Measurements from ENCODE around the gene ZNF581. TPM values are rescaled to one million over a fixed set of nuclear protein-coding genes. Genes with fewer than 3 reads are reported as not detected.
A peak's percentile ranks its signal among the peaks of the same experiment; 100 is the strongest.

Gene ZNF581
- total RNA-seq, 4 donors from 2014 or later, result 16.3 to 27.1 (median 20.2) TPM

- Histone ChIP-seq H3K9me3 (no peaks in the 10 kb centered on the region), H3K4me1 (peaks cover 65% of the 10 kb centered on the region), H3K36me3 (peaks cover 54% of the 10 kb centered on the region), H3K4me3 (peak overlapping the region; percentile 91), H3K27ac (no peak overlapping the region), H3K27me3 (no peaks in the 10 kb centered on the region)
- TF ChIP-seq POLR2AphosphoS5 (IDR thresholded peaks at IDR 0.05) (no peak), EP300 (IDR thresholded peaks at IDR 0.05) (no peak), POLR2A (IDR thresholded peaks at IDR 0.05) (no peak), CTCF (IDR thresholded peaks at IDR 0.05) (no peak)
- 79% methylated on average over 7 of the region's 7 CpGs for WGBS
- DNase-seq (ENCODE audit: low spot score in 2 of 2), result no peak
Measured at GRCh38 chr19:55676889-55677505, 33.5 kb downstream of the ZNF581 start.

DNA sequence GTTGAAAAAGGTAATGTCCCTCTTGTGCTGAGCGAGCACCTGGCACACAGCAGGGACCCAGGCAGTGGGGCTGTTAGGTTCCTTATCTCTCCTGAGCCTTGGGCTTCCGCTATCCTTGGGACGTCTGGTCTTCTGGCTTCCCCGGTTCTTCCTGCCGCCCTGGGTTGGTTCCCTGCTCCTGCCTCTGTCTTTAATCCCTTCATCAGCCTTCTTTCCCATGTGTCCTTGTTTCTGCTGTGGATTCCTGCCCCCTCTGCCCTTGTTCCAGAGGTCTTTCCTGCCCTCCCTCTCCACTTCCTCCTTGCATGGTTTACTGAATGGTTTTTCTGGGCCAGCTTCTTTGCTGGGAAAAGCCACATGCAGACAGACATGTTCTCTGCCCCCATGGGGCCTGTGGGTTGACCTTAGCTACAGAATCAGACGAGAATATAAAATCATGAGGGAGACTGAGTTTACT lies 34.2 kb downstream of the ZNF581 start:
- H3K27ac ChIP-seq, result no peak overlapping the region
- H3K36me3 ChIP-seq, result peaks cover 55% of the 10 kb centered on the region
- no peak overlapping the region for H3K4me3 ChIP-seq
- H3K27me3 ChIP-seq, result no peaks in the 10 kb centered on the region
- DNase-seq (ENCODE audit: low spot score in 2 of 2), result no peak
- H3K9me3 ChIP-seq, result no peaks in the 10 kb centered on the region
- 66% methylated on average over 6 of the region's 6 CpGs for WGBS
- H3K4me1 ChIP-seq, result peaks cover 65% of the 10 kb centered on the region
- TF ChIP-seq POLR2AphosphoS5 (IDR thresholded peaks at IDR 0.05) (no peak), CTCF (IDR thresholded peaks at IDR 0.05) (no peak), POLR2A (IDR thresholded peaks at IDR 0.05) (no peak), EP300 (IDR thresholded peaks at IDR 0.05) (no peak)

DNA sequence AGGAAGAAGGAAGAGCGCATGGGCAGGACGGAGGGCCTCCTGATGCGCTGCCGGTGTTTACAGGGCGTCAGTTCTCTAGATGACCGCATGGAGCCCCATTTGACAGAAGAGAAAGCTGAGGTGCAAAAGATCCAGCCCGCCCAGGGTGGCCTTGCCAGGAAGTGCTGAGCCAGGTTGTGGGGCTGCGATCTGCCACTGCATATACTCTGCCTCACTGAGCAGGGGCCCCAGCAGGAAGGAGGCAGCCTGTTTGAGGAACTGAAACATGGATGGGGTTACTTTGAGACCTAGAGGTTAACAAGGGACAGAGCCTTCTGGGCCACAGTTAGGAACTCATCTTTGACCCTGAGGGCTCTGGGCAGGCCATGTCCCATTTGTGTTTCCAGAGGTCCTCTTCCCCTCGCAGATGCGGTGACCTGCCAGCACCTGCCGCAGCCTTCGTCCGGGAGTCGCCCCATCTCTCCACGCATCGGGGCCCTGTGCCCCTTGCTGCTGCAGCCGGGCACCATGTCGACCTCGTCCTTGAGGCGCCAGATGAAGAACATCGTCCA lies 34.7 kb downstream of the ZNF581 start:
- H3K4me3 ChIP-seq, result no peak overlapping the region
- no peak overlapping the region for H3K27ac ChIP-seq
- H3K36me3 ChIP-seq, result peaks cover 54% of the 10 kb centered on the region
- DNase-seq (ENCODE audit: low spot score in 2 of 2), result no peak
- no peaks in the 10 kb centered on the region for H3K9me3 ChIP-seq
- TF ChIP-seq POLR2A (IDR thresholded peaks at IDR 0.05) (no peak), CTCF (IDR thresholded peaks at IDR 0.05) (no peak), POLR2AphosphoS5 (IDR thresholded peaks at IDR 0.05) (no peak), EP300 (IDR thresholded peaks at IDR 0.05) (no peak)
- peaks cover 65% of the 10 kb centered on the region for H3K4me1 ChIP-seq
- no peaks in the 10 kb centered on the region for H3K27me3 ChIP-seq
- WGBS, result 89% methylated on average over 13 of the region's 21 CpGs

DNA sequence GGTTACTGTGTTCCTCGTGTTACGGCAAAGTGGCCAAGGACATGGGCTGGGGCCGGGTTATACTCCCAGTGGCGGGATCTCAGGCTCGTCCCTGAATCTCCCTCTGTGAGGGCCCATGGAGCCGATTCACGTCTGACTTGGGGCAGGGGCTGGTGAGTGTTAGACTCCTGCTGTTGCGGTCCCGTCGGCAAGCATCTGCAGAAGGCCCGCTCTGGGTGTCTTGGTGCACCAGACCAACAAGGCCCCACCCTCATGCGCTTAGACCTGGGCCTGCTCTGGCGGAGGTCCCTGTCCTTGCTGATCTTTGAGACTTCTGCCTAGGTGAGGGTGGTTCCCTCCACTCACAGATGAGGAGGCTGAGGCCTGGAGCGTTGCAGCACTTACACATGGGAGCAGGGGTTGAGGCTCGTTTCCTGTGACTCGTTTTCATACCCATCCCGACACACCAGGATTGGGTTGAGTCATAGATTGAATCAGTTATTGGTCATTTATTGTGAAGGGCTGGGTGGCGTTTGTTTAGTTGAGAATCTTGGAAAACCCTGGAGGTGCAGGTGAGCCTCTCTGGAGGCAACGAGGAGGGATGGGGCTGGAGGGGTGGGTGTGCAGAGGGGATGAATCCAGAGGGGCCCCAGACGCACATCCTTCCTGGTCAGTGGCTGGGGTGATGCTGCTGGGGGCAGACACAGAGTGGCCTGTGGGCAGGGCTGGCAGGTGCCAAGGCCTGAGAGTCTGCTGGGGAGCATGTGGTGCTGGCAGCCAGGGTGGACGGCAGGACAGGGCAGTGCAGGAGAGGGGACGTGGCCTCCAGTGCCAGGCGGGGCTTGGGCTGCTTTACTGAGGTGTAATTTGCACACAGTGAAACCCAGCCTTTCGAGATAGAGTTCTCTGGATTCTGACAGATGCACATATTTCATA lies 36.2 kb downstream of the ZNF581 start:
- H3K9me3 ChIP-seq, result no peaks in the 10 kb centered on the region
- no peak for DNase-seq (ENCODE audit: low spot score in 2 of 2)
- peaks cover 59% of the 10 kb centered on the region for H3K4me1 ChIP-seq
- H3K4me3 ChIP-seq, result no peak overlapping the region
- H3K27ac ChIP-seq, result no peak overlapping the region
- 84% methylated on average over 16 of the region's 24 CpGs for WGBS
- no peaks in the 10 kb centered on the region for H3K27me3 ChIP-seq
- peaks cover 57% of the 10 kb centered on the region for H3K36me3 ChIP-seq
- TF ChIP-seq EP300 (IDR thresholded peaks at IDR 0.05) (no peak), POLR2A (IDR thresholded peaks at IDR 0.05) (no peak), CTCF (IDR thresholded peaks at IDR 0.05) (no peak), POLR2AphosphoS5 (IDR thresholded peaks at IDR 0.05) (no peak)

Measured in suprapubic skin (tissue), 4 donors.